HepG2 (cell line): ENCODE measurements around the gene ELF2. TPM values are rescaled to one million over a fixed set of nuclear protein-coding genes. Genes with fewer than 3 reads are reported as not detected.

Source experiments
- ATAC-seq: fragments of 200-7000 bp; cut with Tn5 transposase; 3 replicates; pipeline ENCODE4 v1.9.1; 2020; ENCODE audit warnings: mild to moderate bottlenecking, moderate library complexity
- BruUV-seq: library from RNA; stranded (reverse); fragments of 400-500 nt; replicated peaks from 2 replicates; lab custom pipeline; 2021; lab: Mats Ljungman, UMichigan
- CTCF ChIA-PET: fragments of 300-600 bp; formaldehyde crosslinking; extraction: SDS; loops from one replicate; lab custom pipeline; 2021; ENCODE audit warnings: low total read pairs, inconsistent platforms, low intra/inter-chr PET ratio; lab: Yijun Ruan, JAX
- POLR2A ChIA-PET: fragments of 350-600 bp; sonication (Branson Sonifier 250); formaldehyde crosslinking; loops from one replicate; lab custom pipeline; 2020; ENCODE audit warnings: antibody characterized with exemption, inconsistent platforms; lab: Yijun Ruan, JAX
- DNase-seq: peaks from one replicate; pipeline ENCODE4 v3.0.0-alpha.2; 2015; ENCODE audit warnings: low spot score
- FAIRE-seq: peaks from 3 replicates; lab custom pipeline; 2011; peaks lifted over from hg19 to GRCh38; lab: Jason Lieb, UNC
- H2AFZ ChIP-seq: one replicate; pipeline ENCODE4 v1.6.1; 2011; ENCODE audit warnings: low read length, inconsistent platforms
- H3K27ac ChIP-seq: fragments of 300-600 bp; 3 replicates; pipeline ENCODE4 v1.8.0; 2011; ENCODE audit warnings: mixed run types, mild to moderate bottlenecking, mixed read lengths, low read length, inconsistent platforms; ENCODE audit not compliant: insufficient read depth; ENCODE audit errors: extremely low read length
- H3K27me3 ChIP-seq, 2 experiments: fragments of 200-600 bp in 1 of 2; 2 replicates in 1 of 2; 3 replicates in 1 of 2; pipeline versions ENCODE4 v1.6.0 to v1.8.0; 2011; ENCODE audit warnings: low read length in 2 of 2, mild to moderate bottlenecking in 2 of 2, moderate library complexity in 2 of 2, inconsistent platforms in 1 of 2; ENCODE audit not compliant: insufficient read depth in 2 of 2, control insufficient read depth in 1 of 2
- H3K36me3 ChIP-seq, 2 experiments: fragments of 200-600 bp in 1 of 2; replicated peaks in 1 of 2; 2 replicates in 1 of 2; 3 replicates in 1 of 2; pipeline versions ENCODE4 v1.5.1 to v1.8.0; 2011; ENCODE audit warnings: low read length in 2 of 2, inconsistent platforms in 1 of 2; ENCODE audit not compliant: insufficient read depth in 2 of 2, control insufficient read depth in 1 of 2
- H3K4me1 ChIP-seq: 2 replicates; pipeline ENCODE4 v1.5.1; 2012; ENCODE audit warnings: low read length, inconsistent platforms; ENCODE audit not compliant: insufficient read depth
- H3K4me2 ChIP-seq: 2 replicates; pipeline ENCODE4 v1.6.0; 2011; ENCODE audit warnings: low read depth, low read length, inconsistent platforms
- H3K4me3 ChIP-seq, 3 experiments: fragments of 200-600 bp in 1 of 3; sonication (generic), shearing (Covaris generic) in 1 of 3; replicated peaks in 1 of 3; 2 replicates each; pipeline ENCODE4 v1.5.1; 2011 to 2016; ENCODE audit warnings: low read length in 3 of 3, inconsistent platforms in 2 of 3, low read depth in 2 of 3, mild to moderate bottlenecking in 2 of 3, control low read depth in 1 of 3, mixed read lengths in 1 of 3; ENCODE audit not compliant: insufficient read depth in 1 of 3
- H3K79me2 ChIP-seq: one replicate; pipeline ENCODE4 v1.6.1; 2011; ENCODE audit warnings: low read length, inconsistent platforms; ENCODE audit not compliant: insufficient read depth
- H3K9ac ChIP-seq: 2 replicates; pipeline ENCODE4 v1.6.0; 2011; ENCODE audit warnings: mild to moderate bottlenecking, low read depth, low read length, inconsistent platforms; ENCODE audit not compliant: insufficient read depth
- H3K9me3 ChIP-seq: 2 replicates; pipeline ENCODE4 v1.5.1; 2012; ENCODE audit warnings: mild to moderate bottlenecking, low read length
- H4K20me1 ChIP-seq: 2 replicates; pipeline ENCODE4 v1.6.0; 2011; ENCODE audit warnings: inconsistent platforms, mild to moderate bottlenecking, low read length, moderate library complexity; ENCODE audit not compliant: insufficient read depth
- AGO2 ChIP-seq: fragments of 200-400 bp; formaldehyde crosslinking; optimal IDR thresholded peaks from 2 replicates; pipeline ENCODE3; 2017; ENCODE audit warnings: mild to moderate bottlenecking, low read depth, low read length, moderate library complexity
- ARNT2 ChIP-seq: sonication (generic); formaldehyde crosslinking; IDR thresholded peaks from 2 replicates; pipeline ENCODE4 v1.8.0; 2022; ENCODE audit warnings: mild to moderate bottlenecking, low read depth, missing genetic modification reagents, moderate library complexity
- CREM ChIP-seq, 2 experiments: sonication (generic) in 1 of 2; formaldehyde crosslinking in 1 of 2; IDR thresholded peaks; 2 replicates each; pipeline versions ENCODE4 v1.4.0 to v1.6.1; 2016 to 2020; ENCODE audit warnings: antibody characterized with exemption in 1 of 2, mild to moderate bottlenecking in 1 of 2, missing genetic modification reagents in 1 of 2
- DNMT1 ChIP-seq: sonication (generic); formaldehyde crosslinking; IDR thresholded peaks from 2 replicates; pipeline ENCODE4 v1.5.1; 2020; ENCODE audit warnings: mild to moderate bottlenecking, missing genetic modification reagents
- EHMT2 ChIP-seq: fragments of 200-600 bp; sonication (generic); IDR thresholded peaks from 2 replicates; pipeline ENCODE4 v1.7.0; 2017; ENCODE audit warnings: antibody characterized with exemption, low read depth, low read length, borderline replicate concordance
- GFI1 ChIP-seq: sonication (generic); formaldehyde crosslinking; IDR thresholded peaks from 2 replicates; pipeline ENCODE4 v1.5.0; 2020; ENCODE audit warnings: missing genetic modification reagents, mild to moderate bottlenecking, borderline replicate concordance
- HCFC1 ChIP-seq: fragments of 150-350 bp; IDR thresholded peaks from 2 replicates; pipeline ENCODE4 v1.6.1; 2014; ENCODE audit warnings: low read depth, low read length
- MED8 ChIP-seq: sonication (generic); formaldehyde crosslinking; IDR thresholded peaks from 2 replicates; pipeline ENCODE4 v1.8.1; 2023; ENCODE audit warnings: mild to moderate bottlenecking, missing genetic modification reagents; ENCODE audit not compliant: insufficient replicate concordance
- MIER3 ChIP-seq: IDR thresholded peaks from 2 replicates; pipeline ENCODE4 v1.6.1; 2016; ENCODE audit warnings: missing compliant biosample characterization, borderline replicate concordance
- NFE2L1 ChIP-seq: sonication (generic); formaldehyde crosslinking; IDR thresholded peaks from 2 replicates; pipeline ENCODE4 v1.4.0; 2020; ENCODE audit warnings: missing genetic modification reagents, mild to moderate bottlenecking, borderline replicate concordance
- ZFX ChIP-seq: sonication (generic); formaldehyde crosslinking; IDR thresholded peaks from 2 replicates; pipeline ENCODE4 v1.4.0; 2020; ENCODE audit warnings: mild to moderate bottlenecking, low read depth, missing genetic modification reagents, moderate library complexity
- ZFY ChIP-seq: sonication (generic); formaldehyde crosslinking; IDR thresholded peaks from 2 replicates; pipeline ENCODE4 v1.4.0; 2020; ENCODE audit warnings: missing genetic modification reagents
- ZNF33A ChIP-seq: sonication (generic); formaldehyde crosslinking; IDR thresholded peaks from 2 replicates; pipeline ENCODE4 v1.5.1; 2020; ENCODE audit warnings: missing genetic modification reagents, mild to moderate bottlenecking, moderate library complexity, borderline replicate concordance
- ZNF468 ChIP-seq: sonication (generic); formaldehyde crosslinking; IDR thresholded peaks from 2 replicates; pipeline ENCODE4 v1.8.0; 2022; ENCODE audit warnings: mild to moderate bottlenecking, moderate library complexity, missing genetic modification reagents
- ZNF501 ChIP-seq: sonication (generic); formaldehyde crosslinking; IDR thresholded peaks from 2 replicates; pipeline ENCODE4 v1.5.1; 2020; ENCODE audit warnings: mild to moderate bottlenecking, moderate library complexity, missing genetic modification reagents
- ZNF678 ChIP-seq: sonication (generic); formaldehyde crosslinking; IDR thresholded peaks from 2 replicates; pipeline ENCODE4 v1.4.0; 2020; ENCODE audit warnings: mild to moderate bottlenecking, missing genetic modification reagents
- WGBS: methylation state at CpG from one replicate; pipeline ENCODE4 v1.1.6; 2017; ENCODE audit warnings: low lambda C conversion rate; 5-methylcytosine and 5-hydroxymethylcytosine counted together
- in situ Hi-C: cut with HindIII; loops from 2 replicates; pipeline ENCODE4 v1.10.0; 2017; ENCODE audit warnings: low pct_unique_long_range_greater_than_20kb; ENCODE audit not compliant: extremely low pct_ligation_motif_present
- intact Hi-C: fragments of 100-400 bp; cut with micrococcal nuclease; formaldehyde crosslinking; loops from one replicate; pipeline ENCODE4 v1.10.0; 2022; ENCODE audit not compliant: unreplicated experiment
- polyA plus RNA-seq, 8 experiments: library from polyadenylated mRNA; depleted of rRNA in 3 of 8; stranded (reverse) in 7 of 8; unstranded in 1 of 8; fragments of >200 nt; fragmentation: Illumina TruSeq in 4 of 8; extraction: Trizol in 4 of 8; gene quantifications; 2 replicates each; pipeline versions ENCODE4 v1.2.1 to v1.2.3, GENCODE V29; 2011 to 2016; ENCODE audit warnings: low read depth in 4 of 8, missing spikeins in 1 of 8, mixed read lengths in 1 of 8; ENCODE audit not compliant: insufficient read depth in 1 of 8
- total RNA-seq, 5 experiments: library from RNA; depleted of rRNA; stranded (reverse); fragments of >200 nt; fragmentation: Illumina TruSeq; extraction: Trizol; gene quantifications; 2 replicates each; pipeline ENCODE4 v1.2.3, GENCODE V29; 2016; ENCODE audit warnings: low read depth in 1 of 5
- TF ChIP-seq, protein P1 (sequence below): sonication (generic); formaldehyde crosslinking; IDR thresholded peaks from 2 replicates; pipeline ENCODE4 v1.4.0; 2020; ENCODE audit warnings: missing genetic modification reagents
- TF ChIP-seq, protein P2 (sequence below): IDR thresholded peaks from 2 replicates; pipeline ENCODE4 v1.6.1; 2018; ENCODE audit warnings: missing genetic modification reagents

Gene ELF2
- total and polyA plus RNA-seq, 2 of the 13 experiments (the other 11 are each of a cell fraction or from before 2014, with no cell fraction given): 28.6 to 35.4 TPM

DNA sequence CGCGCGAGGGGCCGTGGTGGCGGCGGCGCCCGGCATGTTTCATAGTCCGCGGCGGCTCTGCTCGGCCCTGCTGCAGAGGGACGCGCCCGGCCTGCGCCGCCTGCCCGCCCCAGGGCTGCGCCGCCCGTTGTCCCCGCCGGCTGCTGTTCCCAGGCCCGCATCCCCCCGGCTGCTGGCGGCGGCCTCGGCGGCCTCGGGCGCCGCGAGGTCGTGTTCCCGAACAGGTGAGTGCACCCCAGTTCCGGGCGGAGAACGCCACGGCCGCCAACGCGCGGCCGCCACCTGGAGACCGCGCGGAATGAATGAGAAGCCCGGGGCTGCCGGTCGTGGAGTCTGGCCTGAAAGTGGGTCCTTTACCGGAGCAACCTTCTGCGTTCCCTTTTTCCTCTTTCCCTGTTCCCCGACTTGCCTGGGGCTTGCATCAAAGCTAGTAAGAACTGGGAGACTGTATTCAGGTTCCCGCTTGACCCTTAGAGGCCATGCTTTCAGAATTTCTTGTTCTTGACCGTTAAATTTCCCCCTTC is 161.0 kb downstream of the ELF2 start (continued):
- TF ChIP-seq ZFY (CRISPR knock-in tag) (peak; percentile 72), ZNF501 (CRISPR knock-in tag) (0 out of 2 replicates have a peak, but pooled peaks have one; percentile 7), NFE2L1 (no peak), ARNT2 (CRISPR knock-in tag) (peak; percentile 68; the same call in 1 of the 2 replicates), ZNF468 (CRISPR knock-in tag) (no peak), ZNF678 (CRISPR knock-in tag) (0 out of 2 replicates have a peak, but pooled peaks have one; percentile 13), MIER3 (CRISPR knock-in tag) (no peak), ZFX (CRISPR knock-in tag) (0 out of 2 replicates have a peak, but pooled peaks have one; percentile 6), GFI1 (CRISPR knock-in tag) (0 out of 2 replicates have a peak, but pooled peaks have one; percentile 0), AGO2 (peak; percentile 70)

DNA sequence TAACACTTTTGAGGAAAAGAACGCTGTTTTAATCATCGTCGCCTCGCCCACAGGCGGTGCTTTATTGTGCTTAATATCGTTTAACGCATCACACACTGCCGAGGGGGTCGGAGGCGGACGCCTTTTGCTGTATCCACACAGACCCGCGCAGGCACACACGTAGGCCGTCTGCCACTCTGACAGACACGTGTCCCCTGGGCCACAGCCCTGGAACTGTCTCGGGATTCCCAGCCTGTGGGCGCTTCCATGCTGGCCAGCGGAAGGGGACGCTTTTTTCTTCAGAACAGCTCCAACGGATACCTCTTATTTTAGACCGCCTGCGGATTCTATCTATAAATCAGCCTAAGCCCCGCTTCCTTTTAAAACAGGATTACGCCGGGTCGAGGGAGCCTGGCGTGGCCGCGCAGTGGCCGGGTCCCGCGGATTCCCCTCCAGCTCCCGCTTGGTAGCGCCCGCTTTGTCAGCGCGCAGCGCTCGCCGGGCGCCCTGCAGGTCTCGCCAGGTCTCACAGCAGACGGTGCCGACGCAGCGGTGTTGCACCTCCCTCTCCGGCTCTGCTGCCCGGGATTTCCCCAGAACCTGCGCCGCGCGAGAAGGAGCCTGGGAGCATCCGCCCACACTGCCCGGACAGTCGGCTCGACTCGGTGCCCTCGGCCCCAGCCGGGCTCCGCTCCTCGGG is 161.6 kb downstream of the ELF2 start, which contains the start of gene NOCT:
Gene NOCT, plus strand, starts transcription at position 513 of the 679 bp plus-strand sequence. CDS start 201 bp downstream, outside the sequence.
- H3K27me3 ChIP-seq: no peaks in the 10 kb centered on the region; a peak in 1 of 5 replicates
- H3K9ac ChIP-seq: peak within 1 kb of the TSS; percentile 81
- BruUV-seq: no TSS peak
- POLR2A ChIA-PET: interaction anchor here (0.6 to 1.7 kb wide), 8 partner anchors 9 to 773 kb away, joined by 3 to 7 read pairs (median 3); partner anchors contain the start of genes ELF2, NAA15 and SLC7A11
- H3K4me2 ChIP-seq: peak within 1 kb of the TSS; percentile 93
- H2AFZ ChIP-seq: peak within 1 kb of the TSS; percentile 29
- ATAC-seq (peak; percentile 95), FAIRE-seq (peak; percentile 72), DNase-seq (peak; percentile 80)
- peaks cover 16% of the 10 kb centered on the region for H4K20me1 ChIP-seq
- intact Hi-C loops (loop anchor here (2.0 to 5.0 kb wide), 2 partner anchors 75 to 287 kb away; partner anchors contain the start of genes NAA15 and NDUFC1), in situ Hi-C loops (no loop called here)
- peaks cover 0 to 2% of the 10 kb centered on the region in 2 experiments; a peak in 1 of 5 replicates for H3K36me3 ChIP-seq
- H3K4me3 ChIP-seq: peak within 1 kb of the TSS; percentile 79 to 90 (median 81)
- peaks cover 41% of the 10 kb centered on the region for H3K79me2 ChIP-seq
- no peaks in the 10 kb centered on the region for H3K9me3 ChIP-seq
- CTCF ChIA-PET: no interaction called here
- whole genome bisulfite sequencing: under 1% methylated on average over 24 of the region's 62 CpGs
- peaks cover 59% of the 10 kb centered on the region for H3K4me1 ChIP-seq
- H3K27ac ChIP-seq: peak within 1 kb of the TSS; percentile 85
- TF ChIP-seq DNMT1 (CRISPR knock-in tag): peak; percentile 71; the same call in 1 of the 2 replicates
- TF ChIP-seq ZNF33A: no peak
- TF ChIP-seq EHMT2: no peak
- TF ChIP-seq, protein P1, sequence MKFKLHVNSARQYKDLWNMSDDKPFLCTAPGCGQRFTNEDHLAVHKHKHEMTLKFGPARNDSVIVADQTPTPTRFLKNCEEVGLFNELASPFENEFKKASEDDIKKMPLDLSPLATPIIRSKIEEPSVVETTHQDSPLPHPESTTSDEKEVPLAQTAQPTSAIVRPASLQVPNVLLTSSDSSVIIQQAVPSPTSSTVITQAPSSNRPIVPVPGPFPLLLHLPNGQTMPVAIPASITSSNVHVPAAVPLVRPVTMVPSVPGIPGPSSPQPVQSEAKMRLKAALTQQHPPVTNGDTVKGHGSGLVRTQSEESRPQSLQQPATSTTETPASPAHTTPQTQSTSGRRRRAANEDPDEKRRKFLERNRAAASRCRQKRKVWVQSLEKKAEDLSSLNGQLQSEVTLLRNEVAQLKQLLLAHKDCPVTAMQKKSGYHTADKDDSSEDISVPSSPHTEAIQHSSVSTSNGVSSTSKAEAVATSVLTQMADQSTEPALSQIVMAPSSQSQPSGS (CRISPR knock-in tag): peak; percentile 47; the same call in 1 of the 2 replicates
- TF ChIP-seq, protein P2, sequence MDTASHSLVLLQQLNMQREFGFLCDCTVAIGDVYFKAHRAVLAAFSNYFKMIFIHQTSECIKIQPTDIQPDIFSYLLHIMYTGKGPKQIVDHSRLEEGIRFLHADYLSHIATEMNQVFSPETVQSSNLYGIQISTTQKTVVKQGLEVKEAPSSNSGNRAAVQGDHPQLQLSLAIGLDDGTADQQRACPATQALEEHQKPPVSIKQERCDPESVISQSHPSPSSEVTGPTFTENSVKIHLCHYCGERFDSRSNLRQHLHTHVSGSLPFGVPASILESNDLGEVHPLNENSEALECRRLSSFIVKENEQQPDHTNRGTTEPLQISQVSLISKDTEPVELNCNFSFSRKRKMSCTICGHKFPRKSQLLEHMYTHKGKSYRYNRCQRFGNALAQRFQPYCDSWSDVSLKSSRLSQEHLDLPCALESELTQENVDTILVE (CRISPR knock-in tag): no peak
- TF ChIP-seq MED8 (CRISPR knock-in tag): peak; percentile 81
- TF ChIP-seq CREM (IDR thresholded peaks at IDR 0.05): peak; percentile 64
- no peak for TF ChIP-seq CREM (CRISPR knock-in tag; IDR thresholded peaks at IDR 0.05)
- no peak for TF ChIP-seq HCFC1
